Hematopoietic multipotent progenitor cell (in vitro differentiated cells): ENCODE results near the gene PTPRO. TPM values are rescaled to one million over a fixed set of nuclear protein-coding genes. Genes with fewer than 3 reads are reported as not detected.

ENCODE experiments used
- DNase-seq, 3 donors: peaks; one replicate each; pipeline ENCODE4 v3.0.0-alpha.2; 2011 to 2015; ENCODE audit warnings: low read depth in 2 of 3, low spot score in 2 of 3
- total RNA-seq: library from RNA; depleted of rRNA; stranded (reverse); fragments of >200 nt; gene quantifications from one replicate; pipeline ENCODE4 v1.2.3, GENCODE V29; 2012

The PTPRO gene
- total RNA-seq, 1 donor, result 0.27 TPM

- no peak for DNase-seq
Measured at GRCh38 chr12:15346488-15346887, 24.2 kb downstream of the PTPRO start.

GRCh38 chr12:15350643-15351042, 28.3 kb downstream of the PTPRO start:
- DNase-seq, result no peak

GRCh38 chr12:15355766-15356165, 33.5 kb downstream of the PTPRO start:
- no peak for DNase-seq

- no peak for DNase-seq
Measured at GRCh38 chr12:15356951-15357364, 34.6 kb downstream of the PTPRO start.

GRCh38 chr12:15364221-15365160, 42.2 kb downstream of the PTPRO start:
- DNase-seq, result no peak

- no peak for DNase-seq
Measured at GRCh38 chr12:15368812-15369211, 46.5 kb downstream of the PTPRO start.

GRCh38 chr12:15372352-15372751, 50.0 kb downstream of the PTPRO start:
- no peak for DNase-seq

GRCh38 chr12:15387772-15388171, 65.5 kb downstream of the PTPRO start:
- no peak for DNase-seq

- no peak for DNase-seq
Measured at GRCh38 chr12:15389561-15389960, 67.3 kb downstream of the PTPRO start.

- no peak for DNase-seq
Measured at GRCh38 chr12:15393037-15393436, 70.7 kb downstream of the PTPRO start.

GRCh38 chr12:15393995-15394394, 71.7 kb downstream of the PTPRO start:
- DNase-seq, result no peak

GRCh38 chr12:15404485-15404884, 82.2 kb downstream of the PTPRO start:
- DNase-seq, result no peak

GRCh38 chr12:15405606-15406005, 83.3 kb downstream of the PTPRO start:
- no peak for DNase-seq

GRCh38 chr12:15407025-15407424, 84.7 kb downstream of the PTPRO start:
- no peak for DNase-seq

GRCh38 chr12:15411842-15412241, 89.5 kb downstream of the PTPRO start:
- DNase-seq, result no peak

- DNase-seq, result no peak
Measured at GRCh38 chr12:15417691-15418090, 95.4 kb downstream of the PTPRO start.

- DNase-seq, result no peak
Measured at GRCh38 chr12:15423629-15424028, 101.3 kb downstream of the PTPRO start.

- DNase-seq, result no peak
Measured at GRCh38 chr12:15427913-15428312, 105.6 kb downstream of the PTPRO start.

- no peak for DNase-seq
Measured at GRCh38 chr12:15428632-15429031, 106.3 kb downstream of the PTPRO start.

GRCh38 chr12:15429262-15429661, 107.0 kb downstream of the PTPRO start:
- DNase-seq, result no peak

GRCh38 chr12:15435597-15435996, 113.3 kb downstream of the PTPRO start:
- DNase-seq, result no peak

GRCh38 chr12:15439459-15439858, 117.2 kb downstream of the PTPRO start:
- DNase-seq, result no peak

GRCh38 chr12:15443050-15443449, 120.7 kb downstream of the PTPRO start:
- DNase-seq, result no peak
